ENCODE measurements around the gene DMBT1.

The DMBT1 gene

GRCh38 chr10:122546242-122546641, 14.3 kb upstream of the DMBT1 start:
- Histone ChIP-seq H3K9me3 (ENCODE audit: control insufficient read depth, low read length) (no peaks in the 10 kb centered on the region), H3K27ac (ENCODE audit: insufficient read depth, low read depth, low read length, poor library complexity, severe bottlenecking) (no peak overlapping the region), H3K27me3 (ENCODE audit: control insufficient read depth, insufficient read depth, low read length, poor library complexity, severe bottlenecking) (no peaks in the 10 kb centered on the region), H3K36me3 (ENCODE audit: control insufficient read depth, insufficient read depth, low read length) (no peaks in the 10 kb centered on the region), H3K4me1 (ENCODE audit: control insufficient read depth, insufficient read depth, low read length) (no peaks in the 10 kb centered on the region), H3K4me3 (ENCODE audit: insufficient read depth, low read depth, low read length) (no peak overlapping the region)
- 95 to 96% methylated on average over 8 of the region's 8 CpGs for WGBS, 2 experiments

DNA sequence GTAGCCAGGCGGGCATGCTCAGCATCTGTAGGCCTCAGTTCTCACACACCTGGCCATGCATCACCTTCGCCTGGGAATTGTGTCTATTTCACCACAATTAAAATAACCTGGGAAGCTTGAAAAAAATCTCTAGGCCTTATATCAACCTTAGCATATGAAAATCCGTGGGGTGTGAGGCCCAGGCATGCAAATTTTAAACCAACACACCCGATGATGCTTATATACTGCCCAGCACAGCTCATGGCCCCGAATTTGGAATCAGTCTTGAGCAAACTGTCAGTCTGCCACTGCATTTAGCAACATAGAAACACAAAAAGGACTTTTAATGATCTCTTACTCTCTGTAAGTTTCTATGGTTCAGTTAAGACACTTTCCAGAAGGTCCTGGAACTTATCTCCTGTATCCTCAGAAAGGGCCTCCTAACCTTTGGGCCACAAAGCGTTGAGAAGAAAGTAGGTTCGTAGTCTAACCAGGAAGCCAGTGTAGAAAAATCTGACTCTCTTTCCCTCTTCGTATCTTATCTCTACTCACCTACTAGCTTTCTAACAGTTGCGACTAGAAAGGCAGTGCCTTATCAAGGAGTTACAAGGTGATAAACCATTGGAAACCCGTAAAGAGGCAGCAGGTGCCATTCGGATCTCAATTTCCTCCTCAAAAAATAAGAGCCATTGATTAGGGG, 12.0 kb upstream of the DMBT1 start:
- WGBS, 2 experiments = 93 to 94% methylated on average over 11 of the region's 11 CpGs

DNA sequence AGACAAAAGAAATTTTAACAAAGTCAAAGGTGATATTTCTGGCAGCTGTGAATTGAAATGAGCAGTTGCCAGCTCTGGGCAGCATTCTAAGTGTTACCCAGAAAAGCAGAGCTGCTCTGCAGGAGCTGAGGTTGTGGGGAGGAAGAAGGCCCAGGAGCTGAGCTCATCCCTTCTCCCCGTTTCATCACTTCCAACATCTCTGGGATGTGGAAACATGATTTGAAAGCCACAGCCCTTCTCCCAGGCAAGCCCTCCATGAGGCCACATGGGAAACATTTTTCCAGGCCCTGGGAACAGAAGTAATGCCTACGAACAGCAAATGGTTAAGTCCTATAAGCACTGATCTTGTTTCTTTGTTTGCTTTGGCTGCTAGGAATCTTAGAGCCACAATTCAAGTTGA, 10.9 kb upstream of the DMBT1 start:
- Histone ChIP-seq H3K4me3 (ENCODE audit: insufficient read depth, low read depth, low read length) (no peak overlapping the region), H3K27ac (ENCODE audit: insufficient read depth, low read depth, low read length, poor library complexity, severe bottlenecking) (no peak overlapping the region), H3K9me3 (ENCODE audit: control insufficient read depth, low read length) (no peaks in the 10 kb centered on the region), H3K4me1 (ENCODE audit: control insufficient read depth, insufficient read depth, low read length) (no peaks in the 10 kb centered on the region), H3K36me3 (ENCODE audit: control insufficient read depth, insufficient read depth, low read length) (no peaks in the 10 kb centered on the region), H3K27me3 (ENCODE audit: control insufficient read depth, insufficient read depth, low read length, poor library complexity, severe bottlenecking) (no peaks in the 10 kb centered on the region)
- WGBS, 2 experiments = 92 to 95% methylated on average over 2 of the region's 2 CpGs

More for the DNA sequence above, 12.0 kb upstream of the DMBT1 start:
- H3K4me1 ChIP-seq (ENCODE audit: control insufficient read depth, insufficient read depth, low read length) = no peaks in the 10 kb centered on the region
- no peak overlapping the region for H3K27ac ChIP-seq (ENCODE audit: insufficient read depth, low read depth, low read length, poor library complexity, severe bottlenecking)
- H3K36me3 ChIP-seq (ENCODE audit: control insufficient read depth, insufficient read depth, low read length) = no peaks in the 10 kb centered on the region
- no peaks in the 10 kb centered on the region for H3K9me3 ChIP-seq (ENCODE audit: control insufficient read depth, low read length)
- no peak overlapping the region for H3K4me3 ChIP-seq (ENCODE audit: insufficient read depth, low read depth, low read length)
- no peaks in the 10 kb centered on the region for H3K27me3 ChIP-seq (ENCODE audit: control insufficient read depth, insufficient read depth, low read length, poor library complexity, severe bottlenecking)

- WGBS, 2 experiments = 91 to 94% methylated on average over 9 of the region's 9 CpGs
- no peaks in the 10 kb centered on the region for H3K27me3 ChIP-seq (ENCODE audit: control insufficient read depth, insufficient read depth, low read length, poor library complexity, severe bottlenecking)
- H3K9me3 ChIP-seq (ENCODE audit: control insufficient read depth, low read length) = no peaks in the 10 kb centered on the region
Observed at GRCh38 chr10:122550427-122550826, 10.1 kb upstream of the DMBT1 start.

GRCh38 chr10:122550983-122551382, 9.6 kb upstream of the DMBT1 start:
- WGBS, 2 experiments = 85 to 91% methylated on average over 2 to 3 of the region's 3 CpGs
- Histone ChIP-seq H3K4me1 (ENCODE audit: control insufficient read depth, insufficient read depth, low read length) (no peaks in the 10 kb centered on the region), H3K4me3 (ENCODE audit: insufficient read depth, low read depth, low read length) (no peak overlapping the region), H3K9me3 (ENCODE audit: control insufficient read depth, low read length) (no peaks in the 10 kb centered on the region), H3K27ac (ENCODE audit: insufficient read depth, low read depth, low read length, poor library complexity, severe bottlenecking) (no peak overlapping the region), H3K36me3 (ENCODE audit: control insufficient read depth, insufficient read depth, low read length) (no peaks in the 10 kb centered on the region), H3K27me3 (ENCODE audit: control insufficient read depth, insufficient read depth, low read length, poor library complexity, severe bottlenecking) (no peaks in the 10 kb centered on the region)

More at GRCh38 chr10:122550427-122550826, 10.1 kb upstream of the DMBT1 start:
- no peak overlapping the region for H3K4me3 ChIP-seq (ENCODE audit: insufficient read depth, low read depth, low read length)
- no peaks in the 10 kb centered on the region for H3K36me3 ChIP-seq (ENCODE audit: control insufficient read depth, insufficient read depth, low read length)
- H3K4me1 ChIP-seq (ENCODE audit: control insufficient read depth, insufficient read depth, low read length) = no peaks in the 10 kb centered on the region
- H3K27ac ChIP-seq (ENCODE audit: insufficient read depth, low read depth, low read length, poor library complexity, severe bottlenecking) = no peak overlapping the region

GRCh38 chr10:122551450-122551849, 9.1 kb upstream of the DMBT1 start:
- WGBS, 2 experiments = 71 to 77% methylated on average over 9 of the region's 9 CpGs
- Histone ChIP-seq H3K27ac (ENCODE audit: insufficient read depth, low read depth, low read length, poor library complexity, severe bottlenecking) (no peak overlapping the region), H3K36me3 (ENCODE audit: control insufficient read depth, insufficient read depth, low read length) (no peaks in the 10 kb centered on the region), H3K4me1 (ENCODE audit: control insufficient read depth, insufficient read depth, low read length) (no peaks in the 10 kb centered on the region), H3K27me3 (ENCODE audit: control insufficient read depth, insufficient read depth, low read length, poor library complexity, severe bottlenecking) (no peaks in the 10 kb centered on the region), H3K4me3 (ENCODE audit: insufficient read depth, low read depth, low read length) (no peak overlapping the region), H3K9me3 (ENCODE audit: control insufficient read depth, low read length) (no peaks in the 10 kb centered on the region)

- Histone ChIP-seq H3K4me1 (ENCODE audit: control insufficient read depth, insufficient read depth, low read length) (no peaks in the 10 kb centered on the region), H3K4me3 (ENCODE audit: insufficient read depth, low read depth, low read length) (no peak overlapping the region), H3K9me3 (ENCODE audit: control insufficient read depth, low read length) (no peaks in the 10 kb centered on the region), H3K27ac (ENCODE audit: insufficient read depth, low read depth, low read length, poor library complexity, severe bottlenecking) (no peak overlapping the region), H3K36me3 (ENCODE audit: control insufficient read depth, insufficient read depth, low read length) (no peaks in the 10 kb centered on the region), H3K27me3 (ENCODE audit: control insufficient read depth, insufficient read depth, low read length, poor library complexity, severe bottlenecking) (no peaks in the 10 kb centered on the region)
- 90 to 93% methylated on average over 6 of the region's 6 CpGs for WGBS, 2 experiments
Observed at GRCh38 chr10:122553341-122553740, 7.2 kb upstream of the DMBT1 start.

DNA sequence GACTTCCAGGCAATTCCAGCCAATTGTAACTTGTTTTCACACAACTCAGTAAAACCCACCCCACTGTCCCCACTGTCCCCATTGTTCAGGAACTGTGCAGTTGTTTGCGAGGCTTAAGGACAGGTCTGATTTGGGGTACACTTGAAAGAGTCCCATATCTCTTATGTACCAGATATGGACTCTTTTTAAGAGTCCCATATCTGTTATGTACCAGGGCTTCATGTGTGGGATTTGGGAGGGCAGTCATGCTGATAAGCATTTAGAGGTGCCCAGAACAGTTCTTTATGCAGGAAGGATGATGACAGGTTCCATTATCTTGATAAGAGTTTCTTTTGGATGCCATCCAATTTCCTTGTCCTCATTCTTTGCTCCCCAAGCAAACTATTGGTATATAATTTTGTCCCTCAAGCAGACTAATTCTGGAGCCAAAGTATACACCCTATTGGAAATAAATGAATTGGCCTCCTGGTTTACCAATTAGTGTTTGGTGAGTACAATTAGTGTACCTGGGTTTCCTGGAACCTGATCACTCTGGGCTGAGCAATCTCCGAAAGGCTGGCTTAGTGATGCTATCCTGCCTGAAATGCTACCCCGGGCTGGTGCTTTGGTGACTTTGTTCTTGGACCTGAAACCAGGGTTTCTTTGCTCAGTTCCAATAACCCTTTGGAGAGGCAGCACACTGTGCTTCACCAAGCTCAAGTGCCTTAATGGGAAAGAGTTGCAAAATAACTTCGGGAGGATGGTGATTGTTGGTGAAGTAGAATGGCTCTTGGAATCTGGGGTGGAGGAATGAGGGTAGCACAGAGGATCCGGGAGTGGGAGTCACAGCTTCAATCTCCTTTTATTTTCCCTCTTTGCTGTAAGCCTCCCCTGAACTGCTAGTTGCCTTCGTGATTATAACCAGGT, 6.2 kb upstream of the DMBT1 start:
- Histone ChIP-seq H3K27me3 (ENCODE audit: control insufficient read depth, insufficient read depth, low read length, poor library complexity, severe bottlenecking) (no peaks in the 10 kb centered on the region), H3K27ac (ENCODE audit: insufficient read depth, low read depth, low read length, poor library complexity, severe bottlenecking) (no peak overlapping the region), H3K9me3 (ENCODE audit: control insufficient read depth, low read length) (no peaks in the 10 kb centered on the region), H3K4me3 (ENCODE audit: insufficient read depth, low read depth, low read length) (no peak overlapping the region), H3K4me1 (ENCODE audit: control insufficient read depth, insufficient read depth, low read length) (no peaks in the 10 kb centered on the region), H3K36me3 (ENCODE audit: control insufficient read depth, insufficient read depth, low read length) (no peaks in the 10 kb centered on the region)
- WGBS, 2 experiments = 87 to 92% methylated on average over 6 of the region's 6 CpGs

DNA sequence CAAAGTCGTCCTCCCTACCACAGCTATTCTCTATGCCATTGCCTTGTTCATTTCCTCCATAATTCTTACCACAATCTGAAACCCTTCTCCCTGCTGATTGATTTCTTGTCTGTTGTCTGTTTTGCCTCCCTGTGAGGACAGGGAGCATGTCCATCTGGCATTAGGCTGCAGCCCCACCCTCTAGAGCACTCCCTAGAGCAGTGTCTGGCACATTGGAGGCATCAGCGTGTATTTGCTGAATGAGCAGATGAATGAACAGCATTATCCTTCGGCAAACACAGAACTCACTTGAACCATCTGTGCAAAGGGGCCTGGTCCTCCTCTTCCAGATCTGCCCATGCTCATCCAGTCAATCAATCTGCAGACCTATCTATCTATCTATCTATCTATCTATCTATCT, 5.1 kb upstream of the DMBT1 start:
- H3K27me3 ChIP-seq (ENCODE audit: control insufficient read depth, insufficient read depth, low read length, poor library complexity, severe bottlenecking) = no peaks in the 10 kb centered on the region
- no peaks in the 10 kb centered on the region for H3K4me1 ChIP-seq (ENCODE audit: control insufficient read depth, insufficient read depth, low read length)
- H3K36me3 ChIP-seq (ENCODE audit: control insufficient read depth, insufficient read depth, low read length) = no peaks in the 10 kb centered on the region
- H3K4me3 ChIP-seq (ENCODE audit: insufficient read depth, low read depth, low read length) = no peak overlapping the region
- H3K9me3 ChIP-seq (ENCODE audit: control insufficient read depth, low read length) = no peaks in the 10 kb centered on the region
- H3K27ac ChIP-seq (ENCODE audit: insufficient read depth, low read depth, low read length, poor library complexity, severe bottlenecking) = no peak overlapping the region
- 95 to 96% methylated on average over 3 of the region's 3 CpGs for WGBS, 2 experiments

GRCh38 chr10:122557516-122557915, 3.0 kb upstream of the DMBT1 start:
- Histone ChIP-seq H3K36me3 (ENCODE audit: control insufficient read depth, insufficient read depth, low read length) (no peaks in the 10 kb centered on the region), H3K4me3 (ENCODE audit: insufficient read depth, low read depth, low read length) (no peak overlapping the region), H3K27ac (ENCODE audit: insufficient read depth, low read depth, low read length, poor library complexity, severe bottlenecking) (no peak overlapping the region), H3K9me3 (ENCODE audit: control insufficient read depth, low read length) (no peaks in the 10 kb centered on the region), H3K4me1 (ENCODE audit: control insufficient read depth, insufficient read depth, low read length) (no peaks in the 10 kb centered on the region), H3K27me3 (ENCODE audit: control insufficient read depth, insufficient read depth, low read length, poor library complexity, severe bottlenecking) (no peaks in the 10 kb centered on the region)
- WGBS, 2 experiments = 61 to 62% methylated on average over 9 of the region's 9 CpGs

Data from ectodermal cell (in vitro differentiated cells).